OCI-LY3 (cell line): ENCODE results near the gene PRDM5.

ENCODE experiments used
- H2AFZ ChIP-seq: fragments of 200-600, 300-600 bp; shearing (Covaris generic); 2 replicates; pipeline ENCODE4 v1.6.0; 2014; ENCODE audit warnings: antibody characterized with exemption, low read depth, low read length
- H3K27ac ChIP-seq: fragments of 200-600, 300-600 bp; sonication (generic); 2 replicates; pipeline ENCODE4 v1.5.1; 2014; ENCODE audit warnings: mild to moderate bottlenecking, low read length, moderate library complexity, mixed read lengths
- H3K27me3 ChIP-seq: fragments of 200-600, 300-600 bp; sonication (generic); 2 replicates; pipeline ENCODE4 v1.6.1; 2014; ENCODE audit warnings: low read depth, low read length, mixed read lengths
- H3K36me3 ChIP-seq: fragments of 200-600, 300-600 bp; sonication (generic); replicated peaks from 2 replicates; pipeline ENCODE3; 2014; ENCODE audit warnings: low read depth, low read length, mixed read lengths
- H3K4me1 ChIP-seq: fragments of 300-600, 200-600 bp; sonication (generic); 2 replicates; pipeline ENCODE4 v1.6.1; 2014; ENCODE audit warnings: low read length, mixed read lengths
- H3K4me2 ChIP-seq: fragments of 200-600, 300-600 bp; sonication (generic); 2 replicates; pipeline ENCODE4 v1.6.1; 2014; ENCODE audit warnings: low read length, mixed read lengths
- H3K4me3 ChIP-seq: fragments of 300-600, 200-600 bp; sonication (generic); 2 replicates; pipeline ENCODE4 v1.5.1; 2014; ENCODE audit warnings: antibody characterized with exemption, mild to moderate bottlenecking, low read length, moderate library complexity
- H3K79me2 ChIP-seq: fragments of 300-600, 200-600 bp; shearing (Covaris generic); 2 replicates; pipeline ENCODE4 v1.6.1; 2014; ENCODE audit warnings: mild to moderate bottlenecking, low read length, mixed read lengths
- H3K9ac ChIP-seq: fragments of 300-600, 200-600 bp; shearing (Covaris generic); 2 replicates; pipeline ENCODE4 v1.6.0; 2014; ENCODE audit warnings: mild to moderate bottlenecking, low read length, moderate library complexity
- H3K9me3 ChIP-seq: fragments of 200-600, 300-600 bp; shearing (Covaris generic); 2 replicates; pipeline ENCODE4 v1.6.1; 2014; ENCODE audit warnings: low read length, mixed read lengths; ENCODE audit not compliant: insufficient read depth
- H4K20me1 ChIP-seq: fragments of 200-600, 300-600 bp; sonication (generic); 2 replicates; pipeline ENCODE4 v1.6.1; 2016; ENCODE audit warnings: low read length, mixed read lengths; ENCODE audit not compliant: insufficient read depth
- EZH2phosphoT487 ChIP-seq: fragments of 200-600 bp; shearing (Covaris generic); IDR thresholded peaks from 2 replicates; pipeline ENCODE4 v1.6.1; 2018; ENCODE audit warnings: antibody characterized with exemption, mixed run types, low read depth
- TF ChIP-seq, protein P1 (sequence below): fragments of 200-600, 300-600 bp; sonication (generic); IDR thresholded peaks from 2 replicates; pipeline ENCODE4 v1.5.1; 2014; ENCODE audit warnings: antibody characterized with exemption, low read length, low read depth

PRDM5 gene

DNA sequence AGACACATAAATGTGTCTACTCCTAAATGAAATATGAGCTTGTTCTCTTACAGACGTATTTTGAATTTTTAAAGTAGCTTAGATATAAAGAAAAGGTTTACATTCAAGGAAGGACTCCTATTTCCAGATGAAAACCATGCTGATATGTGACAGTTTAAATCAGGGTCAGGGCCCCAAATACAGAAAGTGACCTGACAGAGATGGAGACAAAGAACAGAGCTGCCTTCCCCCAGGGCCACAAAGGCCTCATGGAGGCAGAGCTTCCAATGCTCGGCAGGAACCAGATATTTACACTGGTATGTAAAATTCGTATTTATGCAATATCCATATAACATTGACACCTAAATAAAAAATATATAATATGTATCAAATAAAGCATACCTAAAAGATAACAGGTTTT lies 124.0 kb downstream of the PRDM5 start:
- no peaks in the 10 kb centered on the region for H3K36me3 ChIP-seq
- peaks cover 10% of the 10 kb centered on the region for H3K4me1 ChIP-seq
- no peaks in the 10 kb centered on the region for H3K79me2 ChIP-seq
- no peaks in the 10 kb centered on the region for H4K20me1 ChIP-seq
- no peak overlapping the region for H3K4me3 ChIP-seq
- H3K9ac ChIP-seq: no peak overlapping the region
- no peak overlapping the region for H3K4me2 ChIP-seq
- no peak for TF ChIP-seq EZH2phosphoT487
- TF ChIP-seq, protein P1, sequence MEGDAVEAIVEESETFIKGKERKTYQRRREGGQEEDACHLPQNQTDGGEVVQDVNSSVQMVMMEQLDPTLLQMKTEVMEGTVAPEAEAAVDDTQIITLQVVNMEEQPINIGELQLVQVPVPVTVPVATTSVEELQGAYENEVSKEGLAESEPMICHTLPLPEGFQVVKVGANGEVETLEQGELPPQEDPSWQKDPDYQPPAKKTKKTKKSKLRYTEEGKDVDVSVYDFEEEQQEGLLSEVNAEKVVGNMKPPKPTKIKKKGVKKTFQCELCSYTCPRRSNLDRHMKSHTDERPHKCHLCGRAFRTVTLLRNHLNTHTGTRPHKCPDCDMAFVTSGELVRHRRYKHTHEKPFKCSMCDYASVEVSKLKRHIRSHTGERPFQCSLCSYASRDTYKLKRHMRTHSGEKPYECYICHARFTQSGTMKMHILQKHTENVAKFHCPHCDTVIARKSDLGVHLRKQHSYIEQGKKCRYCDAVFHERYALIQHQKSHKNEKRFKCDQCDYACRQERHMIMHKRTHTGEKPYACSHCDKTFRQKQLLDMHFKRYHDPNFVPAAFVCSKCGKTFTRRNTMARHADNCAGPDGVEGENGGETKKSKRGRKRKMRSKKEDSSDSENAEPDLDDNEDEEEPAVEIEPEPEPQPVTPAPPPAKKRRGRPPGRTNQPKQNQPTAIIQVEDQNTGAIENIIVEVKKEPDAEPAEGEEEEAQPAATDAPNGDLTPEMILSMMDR: no peak
- H3K27ac ChIP-seq: no peak overlapping the region
- H2AFZ ChIP-seq: no peak overlapping the region
- no peaks in the 10 kb centered on the region for H3K27me3 ChIP-seq
- no peaks in the 10 kb centered on the region for H3K9me3 ChIP-seq

DNA sequence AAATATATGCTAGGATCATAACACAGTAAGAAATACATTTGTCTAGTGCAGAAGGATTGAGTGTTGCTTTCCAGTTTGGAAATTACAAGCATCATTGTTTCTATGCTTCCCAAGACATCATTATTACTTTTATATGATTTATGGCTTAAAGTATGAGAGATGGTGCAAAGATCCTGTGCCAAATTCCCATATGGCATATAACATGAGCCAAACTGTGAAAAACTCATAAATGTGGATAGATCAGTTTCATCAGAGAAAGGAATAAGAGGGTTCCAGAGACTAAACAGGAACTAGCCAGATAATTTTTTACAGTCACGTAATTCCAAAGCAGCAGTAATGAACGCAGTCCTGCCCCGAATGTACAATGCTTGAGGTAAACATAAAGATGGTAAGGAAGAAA lies 126.3 kb downstream of the PRDM5 start:
- H3K27ac ChIP-seq: no peak overlapping the region
- H3K36me3 ChIP-seq: no peaks in the 10 kb centered on the region
- peaks cover 21% of the 10 kb centered on the region for H3K4me1 ChIP-seq
- no peaks in the 10 kb centered on the region for H4K20me1 ChIP-seq
- no peak overlapping the region for H3K9ac ChIP-seq
- H3K4me2 ChIP-seq: no peak overlapping the region
- no peaks in the 10 kb centered on the region for H3K79me2 ChIP-seq
- H3K4me3 ChIP-seq: no peak overlapping the region
- H2AFZ ChIP-seq: no peak overlapping the region
- no peaks in the 10 kb centered on the region for H3K9me3 ChIP-seq
- no peaks in the 10 kb centered on the region for H3K27me3 ChIP-seq
- TF ChIP-seq EZH2phosphoT487: no peak
- TF ChIP-seq, protein P1: no peak

DNA sequence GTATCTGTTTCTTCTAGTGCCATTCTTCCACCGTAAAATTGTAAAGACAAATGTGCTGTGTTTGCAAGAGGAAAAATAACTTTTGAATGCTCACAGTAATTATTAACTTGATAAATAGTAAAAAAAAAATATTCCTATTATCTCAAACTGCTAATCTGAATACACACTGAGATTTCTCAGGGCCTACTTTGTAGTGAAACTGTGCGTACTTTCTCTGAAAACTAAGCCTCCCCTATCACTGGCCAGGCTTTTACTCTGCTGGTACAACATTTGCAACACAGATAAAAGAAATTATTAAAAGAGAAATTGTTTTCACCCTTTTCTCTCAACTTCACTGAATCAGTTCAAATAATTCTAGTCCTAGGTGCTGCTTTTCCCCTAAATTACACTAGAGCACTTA lies 137.3 kb downstream of the PRDM5 start:
- Histone ChIP-seq H3K9ac (no peak overlapping the region), H3K9me3 (no peaks in the 10 kb centered on the region), H3K4me2 (no peak overlapping the region), H3K4me3 (no peak overlapping the region), H3K4me1 (no peaks in the 10 kb centered on the region), H3K27me3 (no peaks in the 10 kb centered on the region), H4K20me1 (no peaks in the 10 kb centered on the region), H3K27ac (no peak overlapping the region), H2AFZ (no peak overlapping the region), H3K36me3 (no peaks in the 10 kb centered on the region), H3K79me2 (no peaks in the 10 kb centered on the region)
- TF ChIP-seq, protein P1: no peak
- no peak for TF ChIP-seq EZH2phosphoT487

DNA sequence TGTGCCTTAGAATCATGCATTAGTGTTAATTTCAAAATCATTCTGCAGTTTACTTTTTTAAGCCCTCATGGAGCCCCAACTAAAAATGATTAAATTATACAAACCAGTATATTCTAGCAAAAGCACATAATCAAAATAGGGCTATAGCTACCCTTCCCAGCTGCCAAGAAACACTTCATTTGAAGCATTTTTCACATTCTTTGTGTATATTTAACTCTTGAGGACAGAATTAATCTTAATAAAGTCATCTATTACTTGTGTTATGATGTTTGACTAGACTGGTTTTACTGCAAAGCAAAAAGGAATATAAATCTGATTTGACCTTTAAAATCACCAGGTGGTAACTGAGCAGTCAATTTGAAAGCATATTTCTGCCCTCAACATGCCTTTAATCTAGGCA lies 145.1 kb downstream of the PRDM5 start:
- H3K4me1 ChIP-seq: peaks cover 30% of the 10 kb centered on the region
- no peaks in the 10 kb centered on the region for H3K36me3 ChIP-seq
- TF ChIP-seq, protein P1: no peak
- TF ChIP-seq EZH2phosphoT487: no peak
- no peak overlapping the region for H3K4me3 ChIP-seq
- no peak overlapping the region for H3K9ac ChIP-seq
- H3K79me2 ChIP-seq: no peaks in the 10 kb centered on the region
- no peaks in the 10 kb centered on the region for H3K9me3 ChIP-seq
- H3K27ac ChIP-seq: no peak overlapping the region
- no peaks in the 10 kb centered on the region for H3K27me3 ChIP-seq
- no peak overlapping the region for H3K4me2 ChIP-seq
- no peak overlapping the region for H2AFZ ChIP-seq
- H4K20me1 ChIP-seq: no peaks in the 10 kb centered on the region
